Thoracic aorta (tissue), 2 donors: ENCODE data around the gene ZNF652. TPM values are rescaled to one million over a fixed set of nuclear protein-coding genes. Genes with fewer than 3 reads are reported as not detected.

Source experiments
- ATAC-seq: fragments of 150-250 bp; one replicate; pipeline ENCODE4 v1.8.0; 2017; ENCODE audit warnings: low read depth; ENCODE audit not compliant: insufficient number of reproducible peaks, low FRiP score
- DNase-seq: peaks from one replicate; pipeline ENCODE4 v3.0.0-alpha.2; 2020; ENCODE audit warnings: low spot score
- H3K27ac ChIP-seq, 2 donors: fragments of 200-600 bp; sonication (generic); 1 replicate in 1 of 2; 2 replicates in 1 of 2; pipeline ENCODE4 v1.5.1; 2016; ENCODE audit warnings: mild to moderate bottlenecking in 2 of 2, moderate library complexity in 2 of 2
- H3K27me3 ChIP-seq: fragments of 200-600 bp; sonication (generic); replicated peaks from 2 replicates; pipeline ENCODE4 v1.6.0; 2016; ENCODE audit warnings: mild to moderate bottlenecking; ENCODE audit not compliant: insufficient read depth
- H3K36me3 ChIP-seq: fragments of 200-600 bp; sonication (generic); one replicate; pipeline ENCODE4 v1.5.1; 2016
- H3K4me1 ChIP-seq, 2 donors: fragments of 200-600 bp; sonication (generic); 1 replicate in 1 of 2; 2 replicates in 1 of 2; pipeline versions ENCODE4 v1.5.1 to v1.6.0; 2016; ENCODE audit warnings: low read depth in 2 of 2, mild to moderate bottlenecking in 1 of 2; ENCODE audit not compliant: control insufficient read depth in 1 of 2
- H3K4me3 ChIP-seq: fragments of 200-600 bp; sonication (generic); 2 replicates; pipeline ENCODE4 v1.5.1; 2016; ENCODE audit warnings: mild to moderate bottlenecking
- H3K9me3 ChIP-seq: fragments of 200-600 bp; sonication (generic); 2 replicates; pipeline ENCODE4 v1.5.1; 2016
- CTCF ChIP-seq: fragments of 200-600 bp; sonication (generic); IDR thresholded peaks from one replicate; pipeline ENCODE4 v1.5.1; 2019; ENCODE audit warnings: antibody characterized with exemption
- total RNA-seq, 2 donors: library from RNA; depleted of rRNA; stranded (reverse); fragments of >200 nt; gene quantifications; one replicate each; pipeline versions ENCODE4 v1.1.0 to v1.2.3, GENCODE V29; 2016

The ZNF652 gene
- total RNA-seq, 2 donors from 2014 or later = 36.1 to 40.0 TPM

GRCh38 chr17:49339354-49339753 lies 22.7 kb downstream of the ZNF652 start:
- Histone ChIP-seq H3K4me3 (no peak overlapping the region), H3K9me3 (no peaks in the 10 kb centered on the region), H3K4me1 (peaks cover 26 to 30% of the 10 kb centered on the region in 2 donors), H3K36me3 (no peaks in the 10 kb centered on the region), H3K27ac (no peak overlapping the region), H3K27me3 (no peaks in the 10 kb centered on the region)
- ATAC-seq (no peak), DNase-seq (no peak)
- no peak for TF ChIP-seq CTCF

- H3K9me3 ChIP-seq = no peaks in the 10 kb centered on the region
- no peak overlapping the region for H3K4me3 ChIP-seq
- no peak overlapping the region for H3K27ac ChIP-seq
- no peak for TF ChIP-seq CTCF
- ATAC-seq = no peak
- H3K4me1 ChIP-seq = peaks cover 30 to 35% of the 10 kb centered on the region in 2 donors
- H3K27me3 ChIP-seq = no peaks in the 10 kb centered on the region
- no peaks in the 10 kb centered on the region for H3K36me3 ChIP-seq
- DNase-seq = no peak
Observed at GRCh38 chr17:49338883-49339282, 23.2 kb downstream of the ZNF652 start.

- peaks cover 30 to 32% of the 10 kb centered on the region in 2 donors for H3K4me1 ChIP-seq
Observed at GRCh38 chr17:49337884-49338283, 24.2 kb downstream of the ZNF652 start.

DNA sequence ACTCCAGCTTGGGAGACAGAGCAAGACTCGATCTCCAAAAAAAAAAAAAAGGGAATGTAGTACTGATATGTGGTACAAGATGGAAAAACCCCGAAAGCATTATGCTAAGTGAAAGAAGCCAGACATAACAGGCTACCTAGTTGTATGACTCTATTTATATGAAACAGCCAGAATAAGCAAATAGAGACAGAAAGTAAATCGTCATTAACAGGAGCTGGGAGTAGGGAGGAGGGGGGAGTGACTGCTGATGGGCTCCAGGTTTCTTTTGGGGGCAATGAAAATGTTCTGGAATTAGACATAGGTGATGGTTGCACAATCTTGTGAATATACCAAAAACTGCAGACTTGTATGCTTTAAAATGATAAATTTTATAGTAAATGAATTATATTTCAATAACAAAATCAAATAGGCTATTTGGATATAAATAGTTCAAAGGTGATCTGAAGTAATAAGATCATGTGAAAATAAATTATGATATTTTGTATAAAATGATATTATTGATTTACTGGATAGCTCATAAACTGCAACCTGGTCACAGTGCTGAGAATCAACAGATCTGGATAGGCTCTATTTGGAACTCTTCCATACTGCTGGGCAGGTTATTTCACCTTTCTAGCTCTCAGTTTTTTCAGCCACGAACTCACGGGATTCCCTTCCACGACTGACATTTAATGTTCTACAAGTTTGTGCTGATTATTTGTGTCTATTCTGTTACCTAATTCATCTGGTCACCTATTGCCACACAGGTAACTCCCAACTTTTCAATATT lies 27.1 kb downstream of the ZNF652 start:
- H3K36me3 ChIP-seq = no peaks in the 10 kb centered on the region
- peak overlapping the region; percentile 12 for H3K4me3 ChIP-seq
- ATAC-seq = no peak
- no peak overlapping the region for H3K27ac ChIP-seq
- TF ChIP-seq CTCF = no peak
- no peaks in the 10 kb centered on the region for H3K9me3 ChIP-seq
- peaks cover 26 to 27% of the 10 kb centered on the region in 2 donors for H3K4me1 ChIP-seq
- H3K27me3 ChIP-seq = no peaks in the 10 kb centered on the region
- DNase-seq = no peak

More at GRCh38 chr17:49337884-49338283, 24.2 kb downstream of the ZNF652 start:
- ATAC-seq (no peak), DNase-seq (no peak)
- H3K27me3 ChIP-seq = no peaks in the 10 kb centered on the region
- no peaks in the 10 kb centered on the region for H3K9me3 ChIP-seq
- TF ChIP-seq CTCF = no peak
- no peaks in the 10 kb centered on the region for H3K36me3 ChIP-seq
- H3K4me3 ChIP-seq = no peak overlapping the region
- H3K27ac ChIP-seq = no peak overlapping the region

DNA sequence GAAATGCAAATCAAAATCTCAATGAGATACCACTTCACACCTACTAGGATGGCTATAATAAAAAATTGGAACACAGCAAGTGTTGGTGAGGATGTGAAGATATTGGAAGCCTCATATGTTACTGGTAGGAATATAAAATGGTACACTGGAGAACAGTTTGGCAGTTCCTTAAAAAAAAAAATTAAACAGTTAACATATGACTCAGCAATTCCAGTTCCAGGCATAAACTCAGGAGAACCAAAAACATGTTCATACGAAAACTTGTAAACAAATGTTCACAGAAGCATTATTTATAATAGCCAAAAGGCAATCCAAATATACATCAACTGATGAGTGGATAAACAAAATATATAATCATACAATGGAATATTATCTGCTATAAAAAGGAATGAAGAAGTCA lies 28.2 kb downstream of the ZNF652 start:
- no peak for ATAC-seq
- TF ChIP-seq CTCF = no peak
- DNase-seq = no peak
- Histone ChIP-seq H3K4me1 (peaks cover 25 to 26% of the 10 kb centered on the region in 2 donors), H3K27me3 (no peaks in the 10 kb centered on the region), H3K9me3 (no peaks in the 10 kb centered on the region), H3K4me3 (no peak overlapping the region), H3K27ac (no peak overlapping the region), H3K36me3 (no peaks in the 10 kb centered on the region)
